Right lobe of liver (tissue), 6 donors: ENCODE measurements around the gene ZC2HC1B. TPM values are rescaled to one million over a fixed set of nuclear protein-coding genes. Genes with fewer than 3 reads are reported as not detected.
A peak's percentile ranks its signal among the peaks of the same experiment; 100 is the strongest.
"Not testable (repeated sequence)": the region's sequence is repeated elsewhere in the genome, so short reads cannot be mapped to it uniquely, and the experiment has no call there.

Experiments
- ATAC-seq, 4 donors: fragments of 200-7000 bp; cut with Tn5 transposase; one replicate each; pipeline ENCODE4 v1.9.1; 2020; ENCODE audit warnings: mild to moderate bottlenecking in 4 of 4, moderate library complexity in 4 of 4
- DNase-seq, 3 donors: peaks; one replicate each; pipeline ENCODE4 v3.0.0-alpha.2; 2020
- H3K27ac ChIP-seq, 3 donors: fragments of 200-600 bp; one replicate each; pipeline ENCODE4 v1.8.0; 2022
- H3K27me3 ChIP-seq, 2 donors: fragments of 200-600 bp; one replicate each; pipeline ENCODE4 v1.8.0; 2022
- H3K36me3 ChIP-seq, 4 donors: fragments of 200-600 bp; sonication (generic) in 1 of 4; one replicate each; pipeline versions ENCODE4 v1.5.1 to v1.8.0; 2017 to 2022; ENCODE audit warnings: control low read depth in 1 of 4
- H3K4me1 ChIP-seq, 4 donors: fragments of 200-600 bp; sonication (generic) in 1 of 4; one replicate each; pipeline versions ENCODE4 v1.5.1 to v1.8.0; 2017 to 2022; ENCODE audit warnings: control low read depth in 1 of 4
- H3K4me3 ChIP-seq, 3 donors: fragments of 200-600 bp; one replicate each; pipeline ENCODE4 v1.8.0; 2022
- H3K9me3 ChIP-seq, 4 donors: fragments of 200-600 bp; sonication (generic) in 1 of 4; one replicate each; pipeline versions ENCODE4 v1.5.1 to v1.8.0; 2017 to 2022; ENCODE audit warnings: control low read depth in 1 of 4
- POLR2A ChIP-seq: fragments of 450-650 bp; IDR thresholded peaks from one replicate; pipeline ENCODE4 v1.6.1; 2017; ENCODE audit warnings: antibody characterized with exemption, mild to moderate bottlenecking
- WGBS: methylation state at CpG from one replicate; pipeline ENCODE4 v1.1.6; 2018; ENCODE audit warnings: low coverage, low lambda C conversion rate; ENCODE audit not compliant: insufficient coverage; ENCODE audit errors: missing lambda C conversion rate; 5-methylcytosine and 5-hydroxymethylcytosine counted together
- intact Hi-C, 2 donors: fragments of 100-400 bp; cut with DNase I; formaldehyde crosslinking; loops; one replicate each; pipeline versions ENCODE4 v1.11.2 to v1.14.1; 2022
- total RNA-seq, 6 experiments: library from RNA; depleted of rRNA in 2 of 6; stranded (reverse); fragments of >200 nt in 2 of 6; fragmentation: NEBNext Ultra II Directional in 3 of 6; extraction: Animal tissue kit (Norgen Biotek cat#: 25700) in 3 of 6; gene quantifications; one replicate each; pipeline versions ENCODE4 v1.1.0 to v1.2.4, GENCODE V29; 2016 to 2023
- TF ChIP-seq, protein P1 (sequence below), 4 donors: fragments of 200-600 bp in 3 of 4; fragments of 450-650 bp in 1 of 4; IDR thresholded peaks; one replicate each; pipeline versions ENCODE4 v1.5.1 to v1.8.0; 2016 to 2022; ENCODE audit warnings: antibody characterized with exemption in 4 of 4, mild to moderate bottlenecking in 2 of 4
- donor health status: DM: no; HTN: yes; CAD: no.
- donor health status: DM: no; HTN: no; CAD: no.
- donor health status: DM: no; HTN: no; CAD: no.
- donor health status: DM: no; HTN: yes; CAD: no.
- donor health status: DM: no; HTN: yes; CAD: no.

ZC2HC1B gene
- total RNA-seq, 6 experiments from 2014 or later, result not detected

DNA sequence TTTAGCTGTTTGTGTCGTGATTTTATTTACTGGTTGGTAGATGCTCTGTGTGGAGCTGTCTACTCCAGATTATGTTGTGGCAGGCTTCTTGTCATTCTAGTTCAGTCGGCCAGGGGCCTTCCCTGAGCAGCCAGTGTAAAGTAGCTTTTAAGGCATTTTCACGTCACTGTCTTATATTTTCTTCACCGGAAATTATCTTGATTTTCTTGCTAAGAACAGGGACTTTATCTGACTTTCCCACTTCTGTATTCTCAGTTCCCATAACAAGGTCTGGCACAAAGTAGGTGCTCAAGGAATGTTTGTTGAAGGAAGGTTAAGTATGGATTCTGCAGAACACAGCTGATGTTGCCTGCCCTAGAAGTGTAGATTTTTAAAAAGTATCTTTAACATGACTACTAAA lies 20.3 kb upstream of the ZC2HC1B start:
- H3K27me3 ChIP-seq, result no peaks in the 10 kb centered on the region
- TF ChIP-seq POLR2A, result no peak
- TF ChIP-seq, protein P1, sequence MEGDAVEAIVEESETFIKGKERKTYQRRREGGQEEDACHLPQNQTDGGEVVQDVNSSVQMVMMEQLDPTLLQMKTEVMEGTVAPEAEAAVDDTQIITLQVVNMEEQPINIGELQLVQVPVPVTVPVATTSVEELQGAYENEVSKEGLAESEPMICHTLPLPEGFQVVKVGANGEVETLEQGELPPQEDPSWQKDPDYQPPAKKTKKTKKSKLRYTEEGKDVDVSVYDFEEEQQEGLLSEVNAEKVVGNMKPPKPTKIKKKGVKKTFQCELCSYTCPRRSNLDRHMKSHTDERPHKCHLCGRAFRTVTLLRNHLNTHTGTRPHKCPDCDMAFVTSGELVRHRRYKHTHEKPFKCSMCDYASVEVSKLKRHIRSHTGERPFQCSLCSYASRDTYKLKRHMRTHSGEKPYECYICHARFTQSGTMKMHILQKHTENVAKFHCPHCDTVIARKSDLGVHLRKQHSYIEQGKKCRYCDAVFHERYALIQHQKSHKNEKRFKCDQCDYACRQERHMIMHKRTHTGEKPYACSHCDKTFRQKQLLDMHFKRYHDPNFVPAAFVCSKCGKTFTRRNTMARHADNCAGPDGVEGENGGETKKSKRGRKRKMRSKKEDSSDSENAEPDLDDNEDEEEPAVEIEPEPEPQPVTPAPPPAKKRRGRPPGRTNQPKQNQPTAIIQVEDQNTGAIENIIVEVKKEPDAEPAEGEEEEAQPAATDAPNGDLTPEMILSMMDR (IDR thresholded peaks at IDR 0.05), result no peak
- peak overlapping the region in 2 of 3 donors; percentile 63 to 78 for H3K27ac ChIP-seq
- intact Hi-C loops, result no loop called here
- 9% methylated on average over 4 of the region's 4 CpGs for WGBS
- no peaks in the 10 kb centered on the region for H3K9me3 ChIP-seq
- peaks cover 0 to 43% (median 24%) of the 10 kb centered on the region in 4 donors for H3K36me3 ChIP-seq
- DNase-seq (no peak), ATAC-seq (no peak)
- peak overlapping the region; percentile 68 to 89 (median 87) for H3K4me3 ChIP-seq
- peaks cover 0 to 13% (median 7%) of the 10 kb centered on the region in 4 donors for H3K4me1 ChIP-seq

DNA sequence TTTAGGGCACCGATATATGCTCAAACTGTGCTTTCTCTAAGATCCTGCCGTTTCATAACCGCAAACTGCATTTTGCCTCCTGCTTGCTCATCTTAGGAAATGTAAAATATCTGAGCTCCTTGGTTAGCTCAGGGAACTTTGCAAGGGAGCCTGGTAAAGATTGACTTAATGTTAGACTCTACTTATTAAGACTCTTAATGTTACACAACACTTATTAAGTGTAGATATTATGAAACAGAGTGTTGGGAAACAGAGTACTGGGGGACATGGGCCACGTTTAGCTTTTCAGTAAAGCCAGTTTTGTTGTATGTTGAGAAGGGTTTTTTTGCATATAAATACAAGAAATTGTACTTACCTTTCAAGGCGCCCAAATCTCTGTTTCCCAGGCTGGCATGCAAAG lies 19.2 kb upstream of the ZC2HC1B start:
- no peaks in the 10 kb centered on the region for H3K27me3 ChIP-seq
- H3K4me3 ChIP-seq, result no peak overlapping the region
- no peak for TF ChIP-seq POLR2A
- TF ChIP-seq, protein P1 (IDR thresholded peaks at IDR 0.05), result no peak
- peaks cover 0 to 13% (median 7%) of the 10 kb centered on the region in 4 donors for H3K4me1 ChIP-seq
- no peaks in the 10 kb centered on the region for H3K9me3 ChIP-seq
- WGBS, result 71% methylated on average over 5 of the region's 5 CpGs
- intact Hi-C loops, result no loop called here
- no peak overlapping the region for H3K27ac ChIP-seq
- no peak for DNase-seq
- peaks cover 0 to 53% (median 29%) of the 10 kb centered on the region in 4 donors for H3K36me3 ChIP-seq
- ATAC-seq, result no peak

DNA sequence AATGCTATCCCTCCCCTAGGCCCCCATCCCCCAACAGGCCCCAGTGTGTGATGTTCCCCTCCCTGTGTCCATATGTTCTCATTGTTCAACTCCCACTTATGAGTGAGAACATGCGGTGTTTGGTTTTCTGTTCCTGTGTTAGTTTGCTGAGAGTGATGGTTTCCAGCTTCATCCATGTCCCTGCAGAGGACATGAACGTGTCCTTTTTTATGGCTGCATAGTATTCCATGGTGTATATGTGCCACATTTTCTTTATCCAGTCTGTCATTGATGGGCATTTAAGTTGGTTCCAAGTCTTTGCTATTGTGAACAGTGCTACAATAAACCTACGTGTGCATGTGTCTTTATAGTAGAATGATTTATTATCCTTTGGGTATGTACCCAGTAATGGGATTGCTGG lies 12.6 kb upstream of the ZC2HC1B start:
- DNase-seq, H3K27ac ChIP-seq, H3K4me1 ChIP-seq, H3K4me3 ChIP-seq, ATAC-seq, H3K27me3 ChIP-seq, intact Hi-C loops, H3K9me3 ChIP-seq: not testable (repeated sequence)
- peaks cover 0 to 53% (median 32%) of the 10 kb centered on the region in 4 donors for H3K36me3 ChIP-seq
- 88% methylated on average over 1 of the region's 3 CpGs for WGBS

DNA sequence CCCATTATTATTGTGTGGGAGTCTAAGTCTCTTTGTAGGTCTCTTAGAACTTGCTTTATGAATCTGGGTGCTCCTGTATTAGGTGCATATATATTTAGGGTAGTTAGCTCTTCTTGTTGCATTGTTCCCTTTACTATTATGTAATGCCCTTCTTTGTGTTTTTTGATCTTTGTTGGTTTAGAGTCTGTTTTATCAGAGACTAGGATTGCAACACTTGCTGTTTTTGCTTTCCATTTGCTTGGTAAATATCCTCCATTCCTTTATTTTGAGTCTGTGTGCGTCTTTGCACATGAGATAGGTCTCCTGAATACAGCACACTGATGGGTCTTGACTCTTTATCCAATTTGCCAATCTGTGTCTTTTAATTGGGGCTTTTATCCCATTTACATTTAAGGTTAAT lies 9.2 kb upstream of the ZC2HC1B start:
- H3K36me3 ChIP-seq, result peaks cover 4 to 52% (median 38%) of the 10 kb centered on the region in 4 donors
- H3K27ac ChIP-seq, H3K4me1 ChIP-seq, ATAC-seq, H3K27me3 ChIP-seq, H3K4me3 ChIP-seq, H3K9me3 ChIP-seq, intact Hi-C loops, DNase-seq: not testable (repeated sequence)
- WGBS, result 78% methylated on average over 1 of the region's 1 CpG

DNA sequence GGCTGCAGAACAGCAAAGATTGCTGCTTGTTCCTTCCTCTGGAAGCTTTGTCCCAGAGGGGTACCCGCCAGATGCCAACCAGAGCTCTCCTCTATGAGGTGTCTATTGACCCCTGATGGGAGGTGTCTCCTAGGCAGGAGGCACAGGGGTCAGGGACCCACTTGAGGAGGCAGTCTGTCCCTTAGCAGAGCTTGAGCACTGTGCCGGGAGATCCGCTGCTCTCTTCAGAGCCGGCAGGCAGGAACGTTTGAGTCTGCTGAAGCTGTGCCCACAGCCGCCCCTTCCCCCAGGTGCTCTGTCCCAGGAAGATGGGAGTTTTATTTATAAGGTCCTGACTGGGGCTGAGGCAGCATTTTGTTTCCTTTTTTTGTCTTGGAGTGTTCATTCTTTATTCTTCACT lies 7.5 kb upstream of the ZC2HC1B start:
- H3K4me1 ChIP-seq, H3K4me3 ChIP-seq, ATAC-seq, DNase-seq, H3K9me3 ChIP-seq, intact Hi-C loops, H3K27ac ChIP-seq, H3K27me3 ChIP-seq: not testable (repeated sequence)
- 95% methylated on average over 4 of the region's 6 CpGs for WGBS
- peaks cover 8 to 57% (median 37%) of the 10 kb centered on the region in 4 donors for H3K36me3 ChIP-seq

DNA sequence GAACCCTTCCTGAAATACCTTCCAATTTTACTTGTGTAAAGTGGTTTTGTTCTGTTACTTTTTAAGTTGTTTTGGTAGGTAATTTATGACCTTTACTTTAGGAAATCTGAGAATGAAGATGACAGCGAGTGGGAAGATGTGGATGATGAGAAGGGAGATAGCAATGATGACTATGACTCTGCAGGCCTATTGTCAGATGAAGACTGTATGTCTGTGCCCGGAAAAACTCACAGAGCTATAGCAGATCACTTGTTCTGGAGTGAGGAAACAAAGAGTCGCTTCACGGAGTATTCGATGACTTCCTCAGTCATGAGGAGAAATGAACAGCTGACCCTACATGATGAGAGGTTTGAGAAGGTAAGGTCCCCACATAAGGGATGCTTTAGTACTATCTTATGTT lies 6.6 kb upstream of the ZC2HC1B start:
- no peak overlapping the region for H3K4me3 ChIP-seq
- ATAC-seq, result no peak
- DNase-seq, result no peak
- no peaks in the 10 kb centered on the region for H3K9me3 ChIP-seq
- no peaks in the 10 kb centered on the region for H3K27me3 ChIP-seq
- H3K36me3 ChIP-seq, result peaks cover 12 to 63% (median 43%) of the 10 kb centered on the region in 4 donors
- no peak overlapping the region for H3K27ac ChIP-seq
- 99% methylated on average over 5 of the region's 5 CpGs for WGBS
- no peaks in the 10 kb centered on the region for H3K4me1 ChIP-seq
- TF ChIP-seq, protein P1 (IDR thresholded peaks at IDR 0.05), result no peak
- no peak for TF ChIP-seq POLR2A
- intact Hi-C loops, result no loop called here
